ENCODE measurements around the gene CYP19A1.

CYP19A1 gene

GRCh38 chr15:51371266-51371665 is 32.9 kb upstream of the CYP19A1 start:
- no peak for TF ChIP-seq CTCF (conservative IDR thresholded peaks at IDR 0.05; ENCODE audit: low read depth, low read length)
- H3K27ac ChIP-seq: no peak overlapping the region
- peaks cover 39% of the 10 kb centered on the region for H3K4me1 ChIP-seq (ENCODE audit: low read depth, poor library complexity, severe bottlenecking)
- H4K20me1 ChIP-seq (ENCODE audit: insufficient read depth): no peaks in the 10 kb centered on the region
- no peak overlapping the region for H3K9ac ChIP-seq
- no peaks in the 10 kb centered on the region for H3K79me2 ChIP-seq (ENCODE audit: insufficient read depth, low read depth)
- no peaks in the 10 kb centered on the region for H3K27me3 ChIP-seq (ENCODE audit: insufficient read depth, low read depth)
- no peak overlapping the region for H2AFZ ChIP-seq (ENCODE audit: low read depth)
- no peaks in the 10 kb centered on the region for H3K36me3 ChIP-seq (ENCODE audit: insufficient read depth)
- no peak overlapping the region for H3K4me2 ChIP-seq
- H3K4me3 ChIP-seq (IDR thresholded peaks at IDR 0.05; ENCODE audit: insufficient read depth, low read depth, low read length): no peak overlapping the region

- no peak for TF ChIP-seq CTCF (conservative IDR thresholded peaks at IDR 0.05; ENCODE audit: low read depth, low read length)
- peak overlapping the region; percentile 3; the same call in 1 of the 2 replicates for H3K27ac ChIP-seq
- no peaks in the 10 kb centered on the region for H4K20me1 ChIP-seq (ENCODE audit: insufficient read depth)
- no peaks in the 10 kb centered on the region for H3K27me3 ChIP-seq (ENCODE audit: insufficient read depth, low read depth)
- peak overlapping the region; percentile 31; the same call in 1 of the 2 replicates for H3K4me2 ChIP-seq
- H3K79me2 ChIP-seq (ENCODE audit: insufficient read depth, low read depth): no peaks in the 10 kb centered on the region
- H3K9ac ChIP-seq: no peak overlapping the region; the same call in 1 of the 2 replicates
- no peak overlapping the region for H3K4me3 ChIP-seq (IDR thresholded peaks at IDR 0.05; ENCODE audit: insufficient read depth, low read depth, low read length)
- no peak overlapping the region for H2AFZ ChIP-seq (ENCODE audit: low read depth)
- H3K36me3 ChIP-seq (ENCODE audit: insufficient read depth): no peaks in the 10 kb centered on the region
- peaks cover 33% of the 10 kb centered on the region for H3K4me1 ChIP-seq (ENCODE audit: low read depth, poor library complexity, severe bottlenecking)
Measured at GRCh38 chr15:51369451-51369761, 31.0 kb upstream of the CYP19A1 start.

GRCh38 chr15:51368751-51369450 is 30.5 kb upstream of the CYP19A1 start:
- Histone ChIP-seq H3K4me1 (ENCODE audit: low read depth, poor library complexity, severe bottlenecking) (peaks cover 28% of the 10 kb centered on the region), H3K36me3 (ENCODE audit: insufficient read depth) (no peaks in the 10 kb centered on the region), H4K20me1 (ENCODE audit: insufficient read depth) (no peaks in the 10 kb centered on the region), H3K79me2 (ENCODE audit: insufficient read depth, low read depth) (no peaks in the 10 kb centered on the region), H3K4me3 (IDR thresholded peaks at IDR 0.05; ENCODE audit: insufficient read depth, low read depth, low read length) (no peak overlapping the region), H3K27me3 (ENCODE audit: insufficient read depth, low read depth) (no peaks in the 10 kb centered on the region), H2AFZ (ENCODE audit: low read depth) (no peak overlapping the region), H3K4me2 (peak overlapping the region; percentile 31; the same call in 1 of the 2 replicates), H3K27ac (peak overlapping the region; percentile 3; the same call in 1 of the 2 replicates), H3K9ac (no peak overlapping the region; the same call in 1 of the 2 replicates)
- TF ChIP-seq CTCF (conservative IDR thresholded peaks at IDR 0.05; ENCODE audit: low read depth, low read length): no peak

GRCh38 chr15:51368307-51368706 is 29.9 kb upstream of the CYP19A1 start:
- no peak overlapping the region for H2AFZ ChIP-seq (ENCODE audit: low read depth)
- no peaks in the 10 kb centered on the region for H3K36me3 ChIP-seq (ENCODE audit: insufficient read depth)
- no peak overlapping the region for H3K27ac ChIP-seq
- no peak for TF ChIP-seq CTCF (conservative IDR thresholded peaks at IDR 0.05; ENCODE audit: low read depth, low read length)
- no peak overlapping the region for H3K4me3 ChIP-seq (IDR thresholded peaks at IDR 0.05; ENCODE audit: insufficient read depth, low read depth, low read length)
- H3K4me1 ChIP-seq (ENCODE audit: low read depth, poor library complexity, severe bottlenecking): peaks cover 22% of the 10 kb centered on the region
- H3K4me2 ChIP-seq: no peak overlapping the region
- H3K27me3 ChIP-seq (ENCODE audit: insufficient read depth, low read depth): no peaks in the 10 kb centered on the region
- H3K79me2 ChIP-seq (ENCODE audit: insufficient read depth, low read depth): no peaks in the 10 kb centered on the region
- no peak overlapping the region for H3K9ac ChIP-seq
- H4K20me1 ChIP-seq (ENCODE audit: insufficient read depth): no peaks in the 10 kb centered on the region

All from KMS-11 (cell line).